Stimulated activated CD8-positive, alpha-beta memory T cell treated with anti-CD3 and anti-CD28 coated beads, Interleukin-4, amount 100 ng/mL, for 1 hour (primary cell): Measurements from ENCODE around the gene FANCC.
"Not testable (repeated sequence)": the region's sequence is repeated elsewhere in the genome, so short reads cannot be mapped to it uniquely, and the experiment has no call there.

Source experiments
- DNase-seq, 2 donors: peaks; one replicate each; pipeline ENCODE4 v3.0.0-alpha.2; 2020; ENCODE audit warnings: low read depth in 2 of 2, low spot score in 1 of 2

FANCC gene

DNA sequence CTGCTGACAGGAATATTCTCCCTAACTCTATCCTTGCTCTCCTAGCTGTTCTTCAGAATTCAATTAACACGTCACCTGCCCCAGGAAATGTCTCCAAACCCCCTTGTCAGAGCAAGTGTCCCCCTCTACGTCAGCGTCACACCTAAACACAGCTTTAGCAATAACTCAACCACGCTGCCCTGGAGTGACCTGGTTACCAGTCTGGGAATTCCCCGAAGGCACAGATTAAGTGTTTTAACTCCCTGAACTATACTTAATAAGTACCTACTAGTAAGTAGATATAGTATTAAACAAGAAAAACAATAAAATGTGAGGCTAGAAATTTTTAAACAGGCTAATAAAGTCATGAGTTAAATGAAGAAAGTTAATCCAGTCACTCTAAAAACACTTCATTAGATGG, 78.4 kb downstream of the FANCC start:
- no peak for DNase-seq

DNA sequence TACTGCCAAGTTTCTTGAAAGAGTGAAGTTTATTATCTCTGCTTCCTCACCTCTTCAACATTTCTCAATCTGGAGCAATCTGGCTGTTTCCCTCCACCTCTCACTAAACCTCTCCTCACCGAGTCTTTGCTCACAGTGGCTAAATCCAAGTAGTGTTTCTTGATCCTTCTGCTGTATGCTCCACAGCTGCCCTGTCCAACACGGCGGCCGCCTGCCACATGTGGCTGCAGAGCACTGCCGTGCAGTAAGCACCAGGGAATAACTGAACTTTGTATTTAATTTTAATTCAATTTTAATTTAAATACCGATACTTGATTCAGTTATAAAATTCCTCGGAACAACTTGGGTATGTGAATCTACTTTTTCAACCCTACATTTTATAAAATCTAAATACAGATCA, 80.2 kb downstream of the FANCC start:
- DNase-seq, result no peak

DNA sequence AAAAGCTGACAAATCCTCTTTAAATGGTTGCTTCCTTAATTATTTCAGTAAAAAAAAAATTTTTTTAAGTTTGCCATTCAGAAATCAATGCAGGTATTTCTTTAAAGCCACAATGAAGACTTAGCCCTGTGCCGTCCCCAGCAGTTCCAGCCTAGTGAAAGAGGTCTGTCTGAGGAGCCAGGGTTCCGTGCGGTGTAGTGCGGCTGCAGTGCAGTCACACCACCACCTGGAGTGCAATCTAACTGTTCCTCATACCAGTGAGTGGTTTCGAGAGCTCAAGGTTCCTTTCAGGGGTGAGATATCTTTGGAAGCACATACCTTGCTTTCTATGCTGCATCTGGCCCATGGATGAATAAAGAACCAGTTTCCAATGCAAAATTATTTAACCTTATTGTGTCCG, 87.5 kb downstream of the FANCC start:
- no peak for DNase-seq

DNA sequence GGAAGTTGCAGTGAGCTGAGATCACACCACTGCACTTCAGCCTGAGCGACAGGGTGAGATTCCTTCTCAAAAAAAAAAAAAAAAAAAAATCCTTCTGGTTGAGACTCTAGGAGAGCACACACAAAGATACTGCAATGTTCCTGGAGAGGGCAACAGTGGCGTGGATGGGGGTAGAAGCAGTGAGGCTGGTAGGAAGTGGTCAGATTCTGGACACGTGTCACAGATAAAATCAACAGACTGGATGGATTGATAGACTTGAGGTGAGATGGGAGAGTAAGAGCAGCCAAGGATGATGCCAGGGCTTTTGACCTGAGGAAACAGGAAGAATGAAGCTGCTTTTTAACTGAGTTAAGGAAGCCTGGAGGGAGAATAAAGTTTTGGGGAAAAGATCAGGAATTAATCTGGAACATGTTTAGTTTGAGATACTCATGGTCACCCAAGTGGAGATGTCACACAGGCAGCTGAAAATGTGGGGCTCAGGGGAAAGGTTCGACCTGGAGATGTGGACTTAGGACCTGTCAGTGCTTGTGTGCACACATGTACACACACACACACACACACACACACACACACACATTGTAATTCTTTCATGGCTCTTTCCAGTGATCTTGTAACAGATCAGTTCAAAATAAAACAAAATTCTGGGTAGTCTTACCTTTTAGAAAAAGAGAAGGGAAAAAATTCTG, 88.1 kb downstream of the FANCC start:
- DNase-seq, result no peak

DNA sequence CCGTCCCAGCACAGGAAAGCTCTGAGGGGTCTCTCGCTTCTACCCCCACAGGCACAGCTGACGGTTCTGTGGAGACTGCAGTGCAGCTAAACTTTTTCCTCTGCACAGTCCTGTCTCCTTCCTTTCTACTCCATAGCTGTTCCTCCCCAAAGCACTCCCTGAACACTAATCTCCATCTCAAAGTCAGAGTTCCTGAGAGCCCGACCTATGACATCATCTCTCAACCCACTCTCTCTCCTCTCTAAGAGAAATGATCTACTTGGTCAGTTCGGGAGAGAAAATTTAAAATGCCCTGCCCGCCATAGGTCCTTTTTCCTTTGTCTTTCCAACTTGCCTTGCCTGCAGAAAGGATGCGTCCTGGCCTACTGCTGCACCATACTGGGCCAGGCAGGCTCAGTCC, 90.6 kb downstream of the FANCC start:
- DNase-seq, result no peak

DNA sequence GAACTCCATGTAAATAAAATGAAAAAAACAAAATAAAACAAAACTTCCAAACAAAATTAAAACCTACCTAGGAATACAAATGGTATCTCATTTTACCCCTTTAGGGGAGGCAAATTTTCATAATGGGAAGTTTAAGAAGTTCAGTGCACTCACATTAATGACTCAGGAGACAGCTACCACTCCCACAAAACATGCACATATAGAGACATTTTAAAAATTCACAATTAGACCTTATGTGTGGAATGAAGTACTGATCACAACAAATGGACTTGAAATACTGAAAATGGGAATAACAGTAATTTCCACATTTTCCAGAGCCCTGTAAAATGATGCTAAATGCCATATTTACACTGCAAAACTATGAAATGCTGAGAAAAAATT, 91.8 kb downstream of the FANCC start:
- no peak for DNase-seq

DNA sequence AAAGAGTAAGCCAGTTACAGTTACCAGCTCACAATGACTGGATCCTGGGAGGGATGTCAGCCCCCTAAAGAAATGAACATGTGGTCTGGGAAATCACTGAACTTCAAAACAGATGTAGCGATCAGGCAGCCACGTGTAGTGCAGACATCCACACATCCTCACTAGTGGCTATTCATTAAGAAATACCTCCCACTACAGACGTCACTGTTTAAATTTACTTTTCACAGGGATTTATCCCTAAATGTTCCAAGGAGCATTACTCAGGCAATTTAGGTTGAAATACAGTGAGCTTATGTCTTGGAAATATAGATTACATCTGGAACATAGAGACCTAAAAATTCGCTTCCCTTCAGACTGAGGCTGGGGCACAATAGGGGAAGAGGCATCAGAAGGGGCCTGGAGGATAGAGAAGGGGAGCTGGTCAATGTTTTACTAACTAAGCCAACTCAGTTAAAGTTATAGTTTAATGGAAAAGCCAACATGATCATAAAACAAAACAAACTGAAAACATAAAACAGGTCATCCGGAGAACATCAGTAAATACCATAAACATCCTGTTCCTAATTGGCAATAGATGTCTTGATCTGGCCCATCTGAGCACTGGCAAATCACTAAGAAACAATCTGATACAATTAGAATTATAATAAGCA, 92.3 kb downstream of the FANCC start:
- no peak for DNase-seq

DNA sequence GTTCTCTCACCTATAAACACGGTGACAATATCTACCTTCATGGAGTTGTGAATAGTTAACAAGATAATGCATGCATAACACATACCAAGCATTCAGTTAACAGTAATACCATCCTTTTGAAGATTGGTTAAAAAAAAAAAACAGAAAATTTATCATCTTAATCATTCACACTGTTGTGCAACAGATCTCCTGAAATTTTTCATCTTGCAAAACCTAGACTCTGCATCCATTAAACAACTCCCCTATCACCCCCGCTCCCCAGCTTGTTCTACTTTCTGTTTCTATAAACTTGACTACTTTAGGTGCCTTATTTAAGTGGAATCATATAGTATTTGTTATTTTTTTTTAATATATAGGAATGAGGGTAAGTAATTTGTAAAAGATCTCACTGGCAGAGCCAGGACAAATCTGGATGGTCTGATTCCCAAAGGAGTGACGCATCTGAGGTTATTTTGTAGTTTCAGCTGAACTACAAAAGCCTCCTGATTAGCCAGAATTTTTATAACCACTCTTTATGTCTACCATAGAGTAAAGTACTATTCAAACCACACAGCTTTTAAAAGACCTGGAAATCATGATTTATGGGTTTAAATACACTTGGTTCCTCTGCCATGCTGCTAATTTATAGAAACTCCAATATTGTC, 93.0 kb downstream of the FANCC start:
- DNase-seq, result no peak

DNA sequence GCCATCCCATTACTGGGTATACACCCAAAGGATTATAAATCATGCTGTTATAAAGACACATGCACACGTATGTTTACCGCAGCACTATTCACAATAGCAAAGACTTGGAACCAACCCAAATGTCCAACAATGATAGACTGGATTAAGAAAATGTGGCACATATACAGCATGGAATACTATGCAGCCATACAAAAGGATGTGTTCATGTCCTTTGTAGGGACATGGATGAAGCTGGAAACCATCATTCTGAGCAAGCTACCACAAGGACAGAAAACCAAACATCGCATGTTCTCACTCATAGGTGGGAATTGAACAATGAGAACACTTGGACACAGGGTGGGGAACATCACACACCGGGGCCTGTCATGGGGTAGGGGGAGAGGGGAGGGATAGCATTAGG, 97.2 kb downstream of the FANCC start:
- DNase-seq, result not testable (repeated sequence)

DNA sequence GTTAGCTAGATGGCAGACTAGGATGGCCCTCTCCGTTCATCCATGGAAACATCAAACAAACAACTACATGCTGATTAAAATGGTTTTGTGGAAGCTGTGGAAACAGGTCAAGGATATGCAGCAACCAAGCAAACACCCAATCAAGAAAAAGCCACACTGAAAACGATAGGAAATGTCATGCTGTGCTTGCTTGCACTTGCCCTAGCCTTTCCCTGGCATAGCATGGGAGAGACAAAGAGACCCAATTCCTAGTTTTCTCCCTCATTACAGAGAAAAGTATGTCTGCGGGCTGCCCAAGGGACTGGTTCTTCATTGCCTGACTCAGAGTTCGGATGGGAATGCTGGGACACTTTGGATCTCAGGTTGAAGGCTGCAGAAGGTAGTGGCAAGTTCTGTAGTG, 98.7 kb downstream of the FANCC start:
- DNase-seq, result no peak

DNA sequence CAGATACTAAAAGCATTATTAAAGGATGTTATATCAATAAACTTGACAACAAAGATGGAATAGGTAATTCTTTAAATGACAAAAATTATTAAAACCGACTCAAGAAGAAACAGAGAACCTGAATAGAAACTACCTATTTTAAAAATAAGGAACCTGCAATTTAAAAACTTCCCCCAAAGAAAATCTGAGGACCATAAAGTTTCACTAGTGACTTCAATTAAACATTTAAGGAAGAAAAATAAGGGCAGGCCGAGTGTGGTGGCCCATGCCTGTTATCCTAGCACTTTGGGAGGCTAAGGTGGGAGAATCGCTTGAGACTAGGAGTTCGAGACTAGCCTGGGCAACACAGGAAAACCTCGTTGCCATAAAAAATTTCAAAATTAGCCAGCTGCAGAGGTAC, 99.6 kb downstream of the FANCC start:
- no peak for DNase-seq

DNA sequence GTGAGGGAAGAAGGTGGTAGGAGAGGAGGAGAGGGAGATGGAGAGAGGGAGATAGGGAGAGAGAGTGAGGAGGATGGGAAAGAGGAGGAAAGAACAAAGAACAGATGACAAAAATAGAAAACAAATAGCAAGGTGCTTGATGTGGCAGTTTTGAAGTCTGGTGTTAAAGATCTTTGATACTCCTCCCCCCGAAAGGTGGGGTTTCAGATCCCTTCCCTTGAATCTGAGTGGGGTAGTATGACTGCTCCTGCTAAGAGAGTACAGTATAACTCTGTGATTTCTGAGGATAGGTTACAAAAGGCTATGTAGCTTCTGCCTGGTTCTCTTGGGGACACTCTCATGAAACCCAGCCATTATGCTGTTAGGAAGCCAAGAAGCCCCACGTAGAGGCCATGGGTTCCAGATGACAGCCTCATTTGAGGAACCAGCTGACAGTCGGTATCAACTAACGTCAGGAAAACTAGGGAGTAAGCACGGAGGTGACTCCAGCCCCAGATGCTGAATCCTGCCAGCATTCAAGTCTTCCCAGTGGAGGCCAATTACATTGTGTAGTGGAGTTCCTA, 102.1 kb downstream of the FANCC start:
- DNase-seq, result no peak

DNA sequence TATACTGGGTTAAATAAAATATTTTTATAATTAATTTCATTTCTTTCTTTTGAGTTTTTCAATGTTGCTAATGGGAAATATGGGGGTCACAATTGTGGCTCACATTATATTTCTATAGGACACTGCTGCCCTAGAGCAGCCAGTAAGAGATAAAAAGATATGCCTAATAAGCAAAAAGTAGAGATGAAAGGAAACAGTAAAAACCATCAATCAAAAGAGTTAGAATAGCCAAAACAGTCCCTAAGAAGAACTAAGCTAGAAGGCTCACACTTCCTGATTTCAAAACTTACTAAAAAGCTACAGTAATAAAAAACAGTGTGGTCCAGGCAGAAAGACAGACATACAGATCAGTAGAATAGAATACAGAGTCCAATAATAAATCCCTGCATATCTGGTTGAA, 104.4 kb downstream of the FANCC start:
- no peak for DNase-seq

DNA sequence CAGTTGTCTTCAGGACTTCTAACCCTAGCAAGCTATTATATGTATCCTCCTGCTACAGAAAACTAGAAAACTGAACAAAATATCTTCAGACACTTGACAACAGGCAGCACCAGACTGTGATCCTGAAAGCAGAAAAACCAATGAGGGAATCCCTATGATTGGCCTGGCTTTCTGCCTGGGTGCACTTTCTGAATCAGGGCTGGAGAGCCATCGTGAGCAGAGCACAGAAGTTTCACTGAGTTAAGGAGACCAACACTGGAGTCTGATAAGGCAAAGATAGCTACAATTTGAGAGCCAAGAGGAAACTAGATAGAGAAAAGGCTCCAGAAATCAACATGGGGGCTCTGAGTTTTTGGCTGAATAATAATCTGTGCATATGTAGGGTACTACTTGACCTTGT, 106.5 kb downstream of the FANCC start:
- no peak for DNase-seq

DNA sequence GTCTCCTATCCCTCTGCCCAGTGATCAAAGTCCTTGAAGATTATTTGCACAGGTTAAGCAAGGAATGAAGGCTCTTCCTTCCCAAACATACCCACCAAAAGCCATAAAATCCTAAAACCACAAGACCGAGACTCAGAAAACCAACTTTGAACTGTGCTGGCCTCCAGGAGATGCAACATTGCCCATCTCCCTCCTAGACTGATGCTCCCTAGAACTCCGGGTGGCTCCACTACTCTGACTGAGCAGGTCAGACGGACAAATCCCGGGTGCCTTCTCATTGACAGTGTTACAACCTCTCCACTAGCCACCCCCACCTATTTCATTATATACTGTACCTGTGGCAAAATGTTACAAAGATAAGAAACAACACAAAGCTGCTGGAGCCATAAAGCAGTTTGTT, 110.1 kb downstream of the FANCC start:
- DNase-seq, result no peak

DNA sequence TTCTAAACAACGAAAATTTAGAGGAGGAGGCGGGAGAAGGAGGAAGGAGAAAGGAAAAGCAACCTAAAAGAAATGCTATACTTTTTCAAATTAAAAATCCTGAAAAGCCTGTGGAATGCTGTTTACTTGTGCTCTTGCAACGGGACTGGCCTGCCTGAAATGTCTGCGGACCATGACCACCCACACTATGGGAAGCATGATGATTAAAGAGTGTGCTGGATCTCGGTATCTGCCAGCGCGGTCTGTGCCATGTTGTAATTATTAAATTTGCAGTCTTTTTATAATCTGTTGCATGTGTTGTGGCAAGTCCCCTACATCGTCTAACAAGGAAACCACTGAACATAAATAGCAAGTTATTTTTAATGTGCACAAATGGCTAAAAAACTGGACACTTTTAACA, 111.4 kb downstream of the FANCC start:
- no peak for DNase-seq

DNA sequence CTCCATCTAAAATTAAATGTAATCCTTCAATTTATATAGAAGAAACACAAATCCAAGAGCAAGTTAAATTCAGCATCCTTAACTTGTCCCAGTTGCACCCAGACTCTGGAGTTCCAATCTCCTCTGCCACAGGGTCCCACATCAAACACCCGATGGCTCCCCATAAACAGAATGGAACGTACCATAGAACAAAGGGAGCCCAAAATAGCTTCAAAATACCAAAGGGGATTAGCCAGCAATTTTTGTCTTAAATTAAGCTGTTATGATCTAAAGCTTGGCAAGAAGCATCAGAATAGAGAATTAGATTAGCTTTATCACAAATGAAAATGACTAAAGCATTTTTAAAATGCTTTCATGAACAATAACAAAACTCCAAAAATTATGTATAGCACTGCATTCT, 112.8 kb downstream of the FANCC start:
- DNase-seq, result no peak

DNA sequence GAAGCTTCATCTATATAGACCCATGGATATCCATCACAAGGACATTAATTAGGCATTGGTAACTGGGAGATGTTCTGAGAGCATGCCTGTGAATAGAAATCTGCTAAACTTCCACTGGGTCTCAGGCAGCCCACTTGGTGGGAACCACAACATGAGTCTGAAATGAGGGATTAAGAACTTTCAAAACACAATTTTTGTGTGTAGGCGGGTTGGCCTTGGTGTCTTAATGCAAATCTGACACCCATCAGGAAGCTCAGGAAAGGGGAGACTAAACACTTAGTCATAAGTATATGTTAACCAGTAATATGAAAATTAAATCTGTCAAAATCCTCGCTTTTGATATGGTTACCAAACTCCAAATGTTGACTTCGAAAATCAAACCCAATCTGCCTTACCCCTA, 113.2 kb downstream of the FANCC start:
- DNase-seq, result no peak

DNA sequence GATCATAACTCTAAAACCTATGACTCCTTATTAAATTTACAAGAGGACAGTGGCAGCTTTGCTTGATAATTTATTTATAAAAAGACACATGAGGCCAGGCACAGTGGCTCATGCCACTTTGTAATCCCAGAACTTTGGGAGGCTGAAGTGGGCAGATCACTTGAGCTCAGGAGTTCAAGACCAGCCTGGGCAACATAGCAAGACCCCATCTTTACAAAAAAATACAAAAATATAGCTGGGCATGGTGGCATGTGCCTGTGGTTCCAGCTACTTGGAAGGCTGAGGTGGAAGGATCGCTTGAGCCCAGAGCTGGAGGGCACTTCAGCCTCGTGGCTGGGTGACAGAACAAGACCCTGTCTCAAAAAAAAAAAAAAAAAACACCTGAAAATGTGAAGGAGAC, 114.5 kb downstream of the FANCC start:
- not testable (repeated sequence) for DNase-seq

DNA sequence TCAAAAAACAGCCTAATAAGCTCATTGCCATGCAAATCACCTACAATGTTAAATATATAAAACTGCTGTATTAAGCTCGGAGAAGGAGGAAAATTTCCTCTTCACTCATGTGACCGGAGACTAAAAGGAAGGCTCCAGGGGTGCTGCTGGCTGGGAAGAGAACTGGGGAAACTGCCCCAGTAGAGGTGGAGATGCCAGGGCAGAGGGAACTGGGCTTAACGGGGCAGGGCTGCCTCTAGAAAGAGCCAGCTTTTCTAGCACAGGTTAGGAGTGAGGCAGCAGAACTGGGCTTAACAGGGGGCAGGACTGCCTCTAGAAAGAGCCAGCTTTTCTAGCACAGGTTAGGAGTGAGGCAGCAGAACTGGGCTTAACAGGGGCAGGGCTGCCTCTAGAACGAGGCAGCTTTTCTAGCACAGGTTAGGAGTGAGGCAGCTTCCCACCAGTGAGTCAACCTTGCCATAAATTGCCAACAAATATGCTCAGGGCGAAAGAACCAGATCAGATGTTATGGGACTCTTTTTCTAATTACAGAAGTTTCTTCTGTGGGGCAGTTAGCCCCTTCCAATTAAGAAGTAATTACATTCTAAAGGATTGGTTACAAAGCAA, 115.3 kb downstream of the FANCC start:
- no peak for DNase-seq

DNA sequence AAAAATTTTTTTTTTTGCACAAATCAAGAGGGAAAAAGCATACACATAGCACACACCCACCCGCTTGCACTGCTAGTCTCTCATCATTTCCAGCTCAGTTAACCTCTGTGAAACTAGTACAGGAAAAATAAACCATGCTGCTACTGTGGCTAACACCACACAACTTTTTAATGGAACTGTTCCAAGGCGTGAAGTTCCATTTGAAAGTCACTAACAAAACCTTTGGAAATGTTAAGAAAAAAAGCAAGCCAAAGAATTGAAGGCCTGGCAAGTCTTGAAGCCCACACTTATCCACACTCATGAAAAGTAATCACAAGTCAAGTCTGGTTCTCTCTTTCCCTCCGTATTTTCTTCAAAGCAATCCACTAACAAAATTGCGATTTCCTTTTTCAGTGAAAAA, 116.3 kb downstream of the FANCC start:
- DNase-seq, result no peak

DNA sequence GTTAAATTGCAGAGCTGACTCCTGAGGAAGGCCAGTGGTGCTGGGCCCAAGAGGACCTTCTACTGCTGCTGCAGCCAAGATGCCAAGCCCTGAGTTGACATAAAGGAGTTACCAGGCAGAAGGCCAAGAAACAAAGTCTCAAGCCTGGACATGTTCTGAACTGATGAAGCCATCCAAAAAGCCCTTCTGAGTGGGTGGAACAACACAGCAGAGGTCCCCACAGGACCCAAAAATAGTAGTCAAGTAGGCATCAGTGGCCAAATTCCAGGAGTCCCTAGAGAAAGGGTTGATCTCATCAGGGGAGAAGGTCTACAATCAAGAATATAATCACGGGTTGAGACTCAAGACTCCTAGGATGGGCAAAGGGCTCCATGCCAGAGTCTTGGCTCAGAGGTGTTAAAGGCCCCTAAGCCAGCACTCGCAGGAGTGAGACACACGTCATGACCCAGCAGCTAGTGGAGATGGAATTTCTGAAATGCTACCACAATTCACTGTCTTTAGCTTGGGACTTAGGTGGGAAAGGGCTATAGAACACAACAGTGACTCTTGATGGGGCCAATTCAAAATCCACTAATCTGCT, 119.7 kb downstream of the FANCC start:
- no peak for DNase-seq
